SK-N-MC (cell line): ENCODE results near the gene RUVBL2.
"Not testable (repeated sequence)": the region's sequence is repeated elsewhere in the genome, so short reads cannot be mapped to it uniquely, and the experiment has no call there.

ENCODE experiments used
- DNase-seq: peaks from one replicate; pipeline ENCODE4 v3.0.0-alpha.2; 2011; ENCODE audit warnings: low read depth, low spot score
- H3K27ac ChIP-seq: fragments of 200-600 bp; sonication (generic); 2 replicates; pipeline ENCODE4 v1.5.1; 2016; ENCODE audit warnings: mixed run types
- H3K36me3 ChIP-seq: fragments of 200-600 bp; sonication (generic); 2 replicates; pipeline ENCODE4 v1.6.1; 2017; ENCODE audit warnings: antibody characterized with exemption, low read length, mixed read lengths; ENCODE audit not compliant: insufficient read depth
- H3K4me3 ChIP-seq: fragments of 200-600 bp; sonication (generic); 2 replicates; pipeline ENCODE4 v1.5.1; 2016
- H3K9ac ChIP-seq: fragments of 200-600 bp; sonication (generic); 2 replicates; pipeline ENCODE4 v1.8.0; 2017; ENCODE audit warnings: mixed run types, mixed read lengths; ENCODE audit not compliant: insufficient read length
- H3K9me3 ChIP-seq: fragments of 200-600 bp; sonication (generic); 2 replicates; pipeline ENCODE4 v1.6.1; 2017; ENCODE audit warnings: low read depth, mild to moderate bottlenecking, antibody characterized with exemption, low read length, moderate library complexity, mixed read lengths
- EZH2 ChIP-seq: fragments of 200-600 bp; sonication (generic); IDR thresholded peaks from one replicate; pipeline ENCODE4 v1.6.1; 2017; ENCODE audit warnings: antibody characterized with exemption
- FOXP2 ChIP-seq: optimal IDR thresholded peaks from 2 replicates; pipeline ENCODE3; 2011; ENCODE audit warnings: mild to moderate bottlenecking, moderate library complexity; ENCODE audit not compliant: insufficient read depth; ENCODE audit errors: extremely low read length, control extremely low read depth
- POLR2AphosphoS5 ChIP-seq: IDR thresholded peaks from 2 replicates; pipeline ENCODE4 v1.6.1; 2012; ENCODE audit warnings: mild to moderate bottlenecking, low read depth, low read length, borderline replicate concordance

RUVBL2 gene

GRCh38 chr19:49042177-49042576 is 48.5 kb downstream of the RUVBL2 start:
- no peak overlapping the region for H3K27ac ChIP-seq

DNA sequence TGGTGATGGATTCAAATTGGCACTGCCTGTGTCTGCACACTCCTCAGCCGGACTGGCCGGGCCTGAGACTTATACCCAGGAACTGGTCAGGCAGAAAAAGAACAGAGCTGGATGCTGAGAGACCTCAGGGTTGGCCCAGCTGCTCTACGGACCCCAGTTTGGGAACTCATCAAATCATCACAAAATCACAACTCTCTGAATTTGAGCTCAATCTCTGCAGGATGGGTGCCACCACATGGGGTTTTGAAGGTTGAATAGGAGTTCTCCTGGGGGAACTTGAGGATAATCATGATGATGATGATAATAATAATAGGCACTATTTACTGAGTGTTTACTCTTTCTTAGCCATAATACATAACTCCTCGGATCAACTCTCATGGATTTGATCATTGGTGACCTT is 49.0 kb downstream of the RUVBL2 start:
- not testable (repeated sequence) for H3K36me3 ChIP-seq, DNase-seq, H3K9ac ChIP-seq, H3K27ac ChIP-seq, H3K4me3 ChIP-seq, H3K9me3 ChIP-seq

More at GRCh38 chr19:49042177-49042576, 48.5 kb downstream of the RUVBL2 start:
- H3K9ac ChIP-seq, result no peak overlapping the region
- H3K9me3 ChIP-seq, result no peaks in the 10 kb centered on the region
- no peak for TF ChIP-seq EZH2
- DNase-seq, result no peak
- no peak overlapping the region for H3K4me3 ChIP-seq
- no peaks in the 10 kb centered on the region for H3K36me3 ChIP-seq

GRCh38 chr19:49043548-49043947 is 49.9 kb downstream of the RUVBL2 start, which contains the start of gene CGB5:
Gene CGB5, plus strand, starts transcription at chr19:49043848. Its CDS starts 362 bp downstream, at chr19:49044210.
- not testable (repeated sequence) for H3K36me3 ChIP-seq, DNase-seq, H3K4me3 ChIP-seq, H3K9ac ChIP-seq, H3K27ac ChIP-seq, H3K9me3 ChIP-seq

GRCh38 chr19:49049011-49049410 is 55.3 kb downstream of the RUVBL2 start, which contains the start of gene CGB8:
Gene CGB8, minus strand, starts transcription at chr19:49049111. Its CDS starts 372 bp downstream, at chr19:49048739.
- H3K36me3 ChIP-seq, H3K9me3 ChIP-seq, H3K4me3 ChIP-seq, H3K27ac ChIP-seq, DNase-seq, H3K9ac ChIP-seq: not testable (repeated sequence)

GRCh38 chr19:49049834-49050233 is 56.1 kb downstream of the RUVBL2 start:
- not testable (repeated sequence) for H3K9me3 ChIP-seq, H3K9ac ChIP-seq, DNase-seq, H3K36me3 ChIP-seq, H3K4me3 ChIP-seq, H3K27ac ChIP-seq

- DNase-seq, H3K36me3 ChIP-seq, H3K27ac ChIP-seq, H3K9ac ChIP-seq, H3K4me3 ChIP-seq, H3K9me3 ChIP-seq: not testable (repeated sequence)
Observed at GRCh38 chr19:49050376-49051033, 56.8 kb downstream of the RUVBL2 start.

- no peak overlapping the region for H3K27ac ChIP-seq
- no peak for DNase-seq
- no peaks in the 10 kb centered on the region for H3K9me3 ChIP-seq
- peak overlapping the region; percentile 85 for H3K4me3 ChIP-seq
- TF ChIP-seq POLR2AphosphoS5 (peak; percentile 21; the same call in 1 of the 2 replicates), EZH2 (no peak)
- H3K9ac ChIP-seq, result peak overlapping the region; percentile 75
- no peaks in the 10 kb centered on the region for H3K36me3 ChIP-seq
Observed at GRCh38 chr19:49056101-49056901, 62.6 kb downstream of the RUVBL2 start.

DNA sequence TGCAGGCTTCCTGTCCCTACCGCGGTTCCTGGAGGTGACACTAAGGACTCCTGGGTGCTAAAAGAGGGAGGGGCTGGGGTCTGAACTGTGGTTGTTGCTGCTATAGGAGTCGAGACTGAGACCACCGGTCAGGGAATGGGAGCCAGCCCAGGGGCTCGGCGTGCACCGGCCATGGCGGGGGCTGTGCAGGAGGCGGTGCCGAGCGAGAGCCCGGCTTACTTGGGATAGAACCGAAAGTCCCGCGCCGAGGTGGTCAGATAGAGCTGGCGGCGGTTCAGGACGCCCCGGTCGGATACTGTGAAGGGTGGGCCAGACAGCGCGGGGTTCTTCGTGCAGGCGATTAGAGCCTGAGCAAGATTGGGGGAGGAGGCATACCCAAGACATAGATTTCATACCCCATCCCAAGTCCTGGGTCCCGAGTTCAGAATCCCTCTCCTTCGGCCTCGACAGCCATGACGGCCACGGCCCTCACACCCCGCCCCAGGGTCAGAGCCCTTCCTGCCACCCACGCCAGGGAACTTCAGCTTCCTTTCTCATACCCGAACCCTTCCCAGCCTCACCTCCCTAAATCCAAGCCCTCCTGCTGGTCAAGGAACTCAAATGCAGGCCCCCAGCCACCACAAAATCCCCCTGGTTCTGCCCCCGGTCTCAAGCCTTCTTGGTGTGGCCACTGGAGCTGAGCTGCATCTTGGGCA is 63.4 kb downstream of the RUVBL2 start:
- not testable (repeated sequence) for H3K27ac ChIP-seq, DNase-seq, H3K9ac ChIP-seq, H3K9me3 ChIP-seq, H3K36me3 ChIP-seq
- peak overlapping the region; percentile 85 for H3K4me3 ChIP-seq

DNA sequence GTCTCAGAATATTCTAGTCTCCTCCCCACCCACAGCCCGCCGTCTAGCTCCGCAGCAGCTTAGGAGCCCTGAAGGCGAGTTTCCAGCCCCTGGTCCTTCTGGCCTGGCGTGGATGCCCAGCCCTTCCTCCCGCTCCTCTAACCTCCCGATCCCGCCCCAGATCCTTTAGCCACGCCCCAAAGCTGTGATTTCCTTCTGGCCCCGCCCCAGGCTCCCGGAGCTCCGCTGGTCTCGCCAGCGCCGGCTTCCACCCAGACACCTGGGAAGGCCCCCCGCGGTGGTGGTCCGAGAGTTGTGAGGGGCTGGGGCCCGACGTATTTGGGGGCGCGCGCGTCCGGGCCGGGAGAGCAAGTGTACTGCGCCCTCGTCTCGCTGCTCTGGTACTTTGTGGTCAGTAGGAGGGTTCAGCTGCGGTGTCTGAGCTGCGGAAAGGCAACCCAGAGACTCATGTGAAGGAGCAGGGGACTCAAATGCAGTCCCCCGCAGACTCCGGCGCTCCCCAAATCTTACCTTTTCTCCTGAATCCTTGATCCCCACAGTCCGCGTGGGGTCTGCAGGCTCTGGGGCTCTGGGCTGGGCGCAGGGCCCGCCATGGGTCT is 64.0 kb downstream of the RUVBL2 start, which contains the start of gene CGB7:
CGB7 (minus strand) TSS at position 114 of the 599 bp plus-strand sequence. CDS start 2,374 bp downstream, outside the sequence.
- no peak for DNase-seq
- no peak for TF ChIP-seq POLR2AphosphoS5
- TF ChIP-seq EZH2, result no peak
- TF ChIP-seq FOXP2, result no peak
- Histone ChIP-seq H3K36me3 (no peaks in the 10 kb centered on the region), H3K9ac (no peak within 1 kb of the TSS), H3K27ac (no peak within 1 kb of the TSS), H3K9me3 (no peaks in the 10 kb centered on the region), H3K4me3 (peak within 1 kb of the TSS; percentile 85)
